SIG-M5 treated with dmso at 0.1 percent for 504 hours (cell line): ENCODE measurements around the gene SLC4A9.
"Not testable (repeated sequence)": the region's sequence is repeated elsewhere in the genome, so short reads cannot be mapped to it uniquely, and the experiment has no call there.

Experiments
- DNase-seq: peaks from one replicate; lab custom pipeline; 2025; ENCODE audit not compliant: unreplicated experiment; lab: John Stamatoyannopoulos, UW

The SLC4A9 gene

DNA sequence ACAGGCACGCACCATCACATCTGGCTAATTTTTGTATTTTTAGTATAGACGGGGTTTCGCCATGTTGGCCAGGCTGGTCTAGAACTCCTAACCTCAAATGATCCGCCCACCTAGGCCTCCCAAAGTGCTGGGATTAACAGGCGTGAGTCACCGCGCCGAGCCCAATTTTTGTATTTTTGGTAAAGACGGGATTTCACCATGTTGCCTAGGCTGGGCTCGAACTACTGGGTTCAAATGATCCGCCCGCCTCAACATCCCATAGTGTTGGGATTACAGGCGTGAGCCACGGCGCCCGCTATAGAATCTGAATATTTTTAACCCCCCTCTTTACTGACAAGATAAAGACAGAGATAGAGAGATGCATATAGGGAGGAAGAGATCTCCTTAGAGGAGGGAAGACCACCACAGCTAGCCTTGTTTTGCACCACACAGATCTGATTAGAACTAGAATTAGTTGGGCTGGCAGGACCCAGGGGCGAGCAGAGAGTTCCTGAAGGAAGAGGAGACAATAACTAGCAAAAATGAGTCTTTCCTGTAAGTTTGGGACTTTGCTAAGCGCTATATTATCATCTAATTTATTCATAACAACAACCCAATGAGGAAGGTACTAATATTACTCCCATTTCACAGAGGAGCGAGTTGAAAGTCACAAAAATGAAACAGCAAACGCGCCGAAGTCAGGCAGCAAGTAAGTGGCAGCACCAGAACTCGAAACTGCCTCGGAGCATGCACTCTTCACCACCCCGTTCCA lies 40.2 kb downstream of the SLC4A9 start:
- DNase-seq, result peak; percentile 54

DNA sequence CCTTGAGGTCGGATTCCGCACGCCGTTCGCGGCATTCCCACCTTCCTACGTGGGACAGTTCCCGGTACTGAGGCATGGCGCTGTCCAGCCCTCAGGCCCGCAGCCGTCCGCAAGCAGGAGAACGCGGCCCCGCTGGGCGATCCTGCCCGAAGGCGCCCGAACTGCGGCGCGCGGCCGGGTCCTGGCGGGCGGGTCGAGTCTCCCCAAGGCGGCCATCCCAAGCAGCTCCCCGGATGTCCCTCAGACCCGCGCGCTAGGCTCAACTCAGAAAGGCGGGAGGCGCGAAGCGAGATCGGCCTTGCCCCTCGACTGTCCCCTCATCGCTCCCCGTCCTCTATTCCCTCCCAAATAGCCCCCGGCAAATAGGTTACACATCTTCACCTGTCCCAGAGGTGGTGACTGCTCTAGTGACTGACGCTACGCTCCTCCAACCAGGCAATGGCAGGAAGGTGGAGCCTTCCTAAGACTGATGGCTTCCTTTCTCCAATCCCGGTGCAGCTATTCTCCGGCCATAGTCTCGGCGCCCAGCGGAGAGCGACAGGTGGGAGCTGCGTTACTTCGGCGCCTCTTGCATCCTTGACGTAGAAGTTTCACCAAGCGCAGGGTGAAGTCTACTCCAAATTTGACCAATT lies 40.9 kb downstream of the SLC4A9 start:
- peak; percentile 96 for DNase-seq

DNA sequence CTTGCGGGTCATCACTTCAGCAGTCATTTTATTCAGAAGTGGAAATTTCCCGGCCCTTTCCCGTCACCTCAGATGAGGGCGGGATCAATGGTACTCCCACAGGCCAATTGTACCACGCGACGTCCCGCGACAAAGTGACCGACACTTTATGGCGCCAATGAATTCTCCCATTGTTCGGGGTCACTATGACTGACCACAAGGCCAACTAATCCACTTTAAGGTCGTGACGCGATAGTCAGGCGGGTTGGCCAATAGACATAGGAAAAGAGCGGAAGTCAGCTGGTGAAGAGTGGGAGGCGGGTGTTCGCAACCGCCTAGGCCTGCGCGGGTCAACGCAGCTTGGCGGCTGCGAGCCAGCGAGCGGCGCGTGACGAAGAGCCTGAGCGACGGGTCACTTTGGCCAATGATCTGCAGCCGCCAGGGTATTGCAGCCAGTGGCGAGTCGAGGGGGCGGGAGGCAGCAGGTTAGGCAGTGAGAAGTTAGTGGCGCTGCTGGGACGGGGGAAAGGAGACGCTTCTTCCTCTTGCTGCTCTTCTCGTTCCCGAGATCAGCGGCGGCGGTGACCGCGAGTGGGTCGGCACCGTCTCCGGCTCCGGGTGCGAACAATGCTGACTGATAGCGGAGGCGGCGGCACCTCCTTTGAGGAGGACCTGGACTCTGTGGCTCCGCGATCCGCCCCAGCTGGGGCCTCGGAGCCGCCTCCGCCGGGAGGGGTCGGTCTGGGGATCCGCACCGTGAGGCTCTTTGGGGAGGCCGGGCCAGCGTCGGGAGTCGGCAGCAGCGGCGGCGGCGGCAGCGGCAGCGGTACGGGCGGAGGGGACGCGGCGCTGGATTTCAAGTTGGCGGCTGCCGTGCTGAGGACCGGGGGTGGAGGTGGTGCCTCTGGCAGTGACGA lies 41.6 kb downstream of the SLC4A9 start, which contains the start of gene ANKHD1:
TSS of gene ANKHD1 (plus strand) at position 472 of the 896 bp plus-strand sequence. CDS start at position 607, 135 bp downstream.
- DNase-seq, result peak; percentile 100

DNA sequence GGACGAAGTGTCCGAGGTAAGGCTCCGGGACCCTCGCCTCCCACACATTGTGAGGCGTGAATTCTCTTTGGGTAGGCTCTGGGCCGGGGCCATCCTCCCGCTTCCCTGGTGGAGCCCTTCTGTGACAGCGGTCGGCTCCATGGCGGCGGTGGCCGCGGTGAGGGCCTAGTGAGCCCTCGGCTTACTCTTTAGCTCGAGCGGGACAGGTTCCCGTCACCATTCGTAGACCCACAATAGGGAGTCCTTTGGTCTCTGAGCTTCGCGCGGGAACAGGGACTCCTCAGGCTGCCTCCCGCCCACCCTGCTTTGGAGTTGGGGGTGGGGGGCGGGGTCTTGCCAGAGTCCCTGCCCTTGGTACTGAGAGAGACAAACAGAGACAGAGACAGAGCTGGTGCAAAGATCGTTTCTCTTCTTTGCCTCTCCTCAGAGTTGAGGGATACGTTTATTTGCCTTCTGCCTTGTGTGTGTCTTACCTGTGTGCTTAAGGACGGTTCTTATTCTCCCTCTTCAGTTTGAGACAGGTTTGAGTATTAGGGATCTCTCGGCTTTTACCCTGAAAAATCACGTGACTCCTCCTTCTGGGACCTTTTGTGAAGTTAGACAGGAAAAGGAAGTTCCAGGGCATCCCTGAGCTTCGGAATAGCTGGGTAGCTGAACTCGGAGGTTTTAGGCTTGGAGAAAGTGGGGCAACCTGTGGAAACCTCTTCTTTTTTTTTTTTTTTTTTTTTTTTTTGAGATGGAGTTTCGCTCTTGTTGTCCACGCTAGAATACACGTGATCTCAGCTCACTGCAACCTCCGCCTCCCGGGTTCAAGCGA lies 42.5 kb downstream of the SLC4A9 start:
- DNase-seq, result peak; percentile 85

DNA sequence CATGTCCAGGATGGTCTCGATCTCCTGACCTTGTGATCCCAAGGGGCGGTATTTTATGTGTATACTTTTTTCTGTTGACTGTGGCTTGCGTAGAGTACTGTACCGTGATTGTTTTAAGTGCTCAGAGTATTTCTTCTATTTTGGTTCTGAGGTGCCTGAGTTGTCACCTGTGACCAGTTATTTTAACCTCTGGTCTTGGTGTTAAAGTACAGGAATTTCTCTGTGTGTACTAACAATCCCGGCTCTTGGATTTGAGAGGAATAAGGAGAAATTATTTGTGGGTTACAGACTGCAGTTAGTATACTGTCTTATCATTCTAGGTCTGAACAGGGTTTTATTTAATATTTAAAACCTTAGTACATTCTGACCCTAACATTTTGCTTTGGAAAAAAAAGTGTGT lies 43.6 kb downstream of the SLC4A9 start:
- no peak for DNase-seq

DNA sequence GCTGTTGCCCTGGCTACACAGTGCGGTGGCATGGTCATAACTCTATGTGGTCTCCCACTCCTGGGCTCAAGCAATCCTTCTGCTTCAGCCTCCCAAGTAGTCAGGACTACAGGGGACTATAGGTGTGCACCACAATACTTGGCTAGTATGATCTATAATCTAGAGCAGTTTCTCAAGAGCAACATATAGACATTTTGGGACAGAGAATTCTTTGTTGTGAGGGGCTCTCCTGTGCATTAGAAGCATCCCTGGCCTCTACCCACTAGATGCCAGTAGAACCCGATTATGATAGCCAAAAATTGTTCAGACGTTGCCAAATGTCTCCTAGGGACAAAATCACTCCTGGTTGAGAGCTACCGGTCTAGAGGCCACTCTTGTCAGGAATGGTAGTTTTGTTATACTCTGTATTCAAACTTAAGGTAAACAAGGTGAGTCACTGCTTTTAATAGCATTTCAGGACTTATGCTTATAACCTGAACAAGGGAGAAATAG lies 48.8 kb downstream of the SLC4A9 start:
- no peak for DNase-seq

DNA sequence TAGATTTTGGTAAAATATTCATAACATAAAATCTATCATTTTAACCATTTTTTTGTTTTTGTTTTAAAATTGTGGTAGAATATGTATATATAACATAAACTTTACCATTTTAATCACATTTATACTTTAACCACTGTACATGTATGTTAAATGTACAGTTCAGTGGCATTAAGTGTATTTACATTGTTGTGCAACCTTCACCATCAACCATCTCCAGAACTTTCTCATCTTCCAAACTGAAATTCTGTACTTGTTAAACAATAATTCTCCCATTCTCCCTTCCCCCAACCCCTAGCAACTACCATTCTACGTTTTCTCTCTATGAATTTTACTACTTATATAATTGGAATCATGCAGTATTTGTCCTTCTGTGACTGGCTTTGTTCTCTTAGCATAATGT lies 53.2 kb downstream of the SLC4A9 start:
- no peak for DNase-seq

DNA sequence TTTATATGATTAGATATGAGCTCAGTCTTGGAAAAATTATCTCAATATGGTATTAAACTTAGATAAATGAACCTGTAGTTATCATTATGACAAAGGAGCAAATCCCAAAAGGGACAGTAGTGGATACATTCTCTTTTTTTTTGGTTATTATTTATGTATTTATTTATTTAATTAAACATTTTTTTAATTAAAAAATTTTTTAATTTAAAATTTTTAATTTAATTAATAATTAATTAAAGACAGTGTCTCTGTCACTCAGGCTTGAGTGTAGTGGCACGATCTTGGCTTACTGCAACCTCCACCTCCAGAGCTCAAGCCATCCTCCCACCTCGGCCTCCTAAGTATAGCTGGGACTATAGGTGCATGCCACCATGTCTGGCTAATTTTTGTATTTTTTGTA lies 57.2 kb downstream of the SLC4A9 start:
- no peak for DNase-seq

DNA sequence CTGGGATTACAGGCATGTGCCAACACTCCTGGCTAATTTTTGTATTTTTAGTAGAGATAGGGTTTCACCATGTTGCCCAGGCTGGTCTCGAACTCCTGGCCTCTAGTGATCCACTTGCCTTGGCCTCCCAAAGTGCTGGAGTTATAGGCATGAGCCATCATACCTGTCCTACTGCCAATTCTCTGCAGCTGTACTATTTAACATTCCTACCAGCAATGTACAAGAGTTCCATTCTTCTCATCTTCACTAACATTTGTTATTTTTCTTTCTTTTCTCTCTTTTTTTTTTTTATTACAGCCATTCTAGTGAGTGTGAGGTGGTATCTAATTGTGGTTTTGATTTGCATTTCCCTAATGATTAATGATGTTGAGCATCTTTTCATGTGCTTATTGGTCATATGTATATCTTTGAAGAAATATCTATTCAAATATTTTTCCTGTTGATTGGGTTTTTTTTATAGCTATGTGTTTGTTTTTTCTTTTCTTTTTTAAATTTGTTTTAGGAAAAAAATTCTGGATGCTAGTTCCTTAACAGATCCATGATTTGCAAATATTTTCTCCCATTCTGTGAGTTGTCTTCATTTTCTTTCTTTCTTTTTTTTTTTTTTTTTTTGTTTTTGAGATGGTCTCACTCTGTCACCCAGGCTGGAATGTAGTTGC lies 59.0 kb downstream of the SLC4A9 start:
- no peak for DNase-seq

DNA sequence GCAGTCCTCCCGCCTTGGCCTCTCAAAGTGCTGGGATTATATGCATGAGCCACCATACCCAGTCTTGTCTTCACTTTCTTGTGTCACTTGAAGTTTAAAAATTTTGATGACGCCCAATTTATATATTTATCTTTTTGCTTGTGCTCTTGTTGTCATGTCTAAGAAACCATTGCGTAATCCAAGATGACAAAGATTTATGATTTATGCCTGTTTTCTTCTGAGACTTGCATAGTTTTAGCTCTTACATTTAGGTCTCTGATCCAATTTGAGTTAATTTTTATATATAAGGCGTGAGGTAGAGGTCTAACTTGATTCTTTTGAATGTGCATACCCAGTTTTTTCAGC lies 60.2 kb downstream of the SLC4A9 start:
- DNase-seq, result no peak

DNA sequence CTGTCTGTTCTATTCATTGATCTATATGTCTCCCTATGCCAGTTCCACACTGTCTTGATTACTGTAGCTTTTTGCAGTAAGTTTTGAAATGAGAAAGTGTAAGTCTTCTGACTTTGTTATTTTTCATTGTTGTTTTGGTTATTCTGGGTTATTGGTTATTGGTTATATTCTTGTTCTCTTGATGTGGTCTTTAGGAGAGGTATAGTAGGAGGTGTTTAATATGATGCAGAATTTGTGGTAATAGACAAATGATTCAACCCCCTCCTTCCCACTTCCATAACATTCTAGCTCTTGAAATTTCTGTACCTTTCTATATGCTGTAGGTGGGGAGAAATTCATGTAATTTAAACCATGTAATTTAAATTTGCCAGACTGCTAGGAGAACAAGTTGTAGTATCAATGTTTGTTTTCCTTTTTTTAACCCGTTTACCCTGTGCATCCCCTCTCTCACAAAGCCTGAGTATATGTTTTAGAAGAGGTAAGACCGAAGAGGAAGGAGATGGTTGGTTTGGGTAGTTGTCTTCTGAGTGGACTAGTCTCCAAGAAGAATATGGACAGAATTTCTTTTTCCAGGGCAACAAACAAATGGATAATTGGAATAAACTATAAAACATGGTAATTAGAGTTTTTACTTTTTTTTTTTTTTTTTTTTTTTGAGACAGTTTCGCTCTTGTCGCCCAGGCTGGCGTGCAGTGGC lies 60.8 kb downstream of the SLC4A9 start:
- DNase-seq, result no peak

DNA sequence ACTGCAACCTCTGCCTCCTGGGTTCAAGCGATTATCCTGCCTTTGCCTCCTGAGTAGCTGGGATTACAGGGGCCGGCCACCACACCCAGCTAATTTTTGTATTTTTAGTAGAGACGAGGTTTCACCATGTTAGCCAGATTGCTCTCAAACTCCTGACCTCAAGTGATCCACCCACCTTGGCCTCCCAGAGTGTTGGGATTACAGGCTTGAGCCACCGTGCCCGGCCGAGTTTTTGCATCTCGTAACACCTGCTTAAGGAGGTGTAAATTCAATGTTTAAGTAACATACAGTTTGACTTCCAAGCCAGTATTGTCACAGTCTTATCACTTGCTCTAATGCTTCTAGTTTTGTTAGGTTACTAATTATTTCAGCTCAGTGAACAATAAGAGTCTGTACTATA lies 61.4 kb downstream of the SLC4A9 start:
- DNase-seq, result not testable (repeated sequence)

DNA sequence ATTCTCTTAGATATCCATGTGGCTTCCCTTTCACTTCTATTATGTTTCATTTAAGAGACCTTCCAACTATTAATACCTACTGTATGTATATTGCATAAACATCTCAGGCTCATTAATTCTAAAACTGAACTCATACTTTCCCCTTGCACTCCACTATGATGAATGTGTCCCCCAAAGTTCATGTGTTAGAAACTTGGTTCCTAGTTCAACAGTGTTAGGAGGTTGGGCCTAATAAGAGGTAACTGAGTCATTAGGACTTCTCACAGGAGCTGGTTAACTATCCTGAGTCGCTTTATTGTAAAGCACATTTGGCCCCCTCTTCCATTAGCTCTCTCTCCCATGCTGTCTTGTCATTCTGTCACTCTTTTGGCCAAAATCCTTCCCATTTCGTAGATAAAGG lies 63.6 kb downstream of the SLC4A9 start:
- no peak for DNase-seq

DNA sequence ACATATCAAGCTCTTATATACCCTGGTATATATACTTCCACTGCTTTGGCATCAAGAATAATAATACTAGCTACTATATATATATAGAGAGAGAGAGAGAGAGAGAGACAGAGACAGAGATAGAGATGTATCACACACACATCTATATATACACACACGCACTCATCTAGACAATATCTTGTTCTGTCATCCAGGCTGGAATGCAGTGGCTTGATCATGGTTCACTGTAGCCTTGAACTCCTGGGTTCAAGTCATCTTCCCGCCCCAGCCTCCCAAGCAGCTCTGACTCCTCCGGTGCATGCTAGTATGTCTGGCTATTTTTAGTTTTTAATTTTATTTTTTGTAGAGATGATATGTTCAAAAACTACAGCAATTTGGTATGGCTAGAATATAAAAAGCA lies 64.1 kb downstream of the SLC4A9 start:
- no peak for DNase-seq
